Fibroblast of skin of left quadriceps (primary cell): ENCODE measurements around the gene RTP2.

ENCODE experiments used
- DNase-seq, 2 experiments: peaks; one replicate each; pipeline ENCODE4 v3.0.0-alpha.2; 2013; ENCODE audit warnings: low read depth in 2 of 2

RTP2 gene

DNA sequence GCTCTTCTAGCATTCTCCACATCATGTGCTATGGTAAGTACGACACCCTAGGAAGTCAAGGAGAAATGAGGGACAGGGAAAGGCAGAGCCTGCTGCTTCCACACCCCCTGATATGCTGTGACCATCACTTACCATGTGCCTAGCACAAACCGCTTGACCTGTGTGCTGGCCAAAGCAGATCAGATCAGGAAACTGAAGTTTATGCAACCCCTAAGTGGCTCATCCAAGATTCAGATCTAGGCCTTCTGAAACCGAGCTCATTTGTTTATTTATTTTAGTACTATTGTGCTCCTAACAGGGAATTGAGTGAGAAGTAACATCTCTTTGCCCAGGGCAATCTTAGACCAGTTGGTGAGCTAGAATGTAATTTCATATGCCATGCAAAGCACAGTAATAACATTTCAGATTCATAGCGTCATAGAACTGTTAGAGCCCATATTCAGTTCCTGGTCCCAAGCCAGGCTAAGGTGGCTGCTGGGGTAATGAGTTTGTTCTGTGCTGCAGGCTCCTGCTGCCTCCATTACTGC lies at the start of gene RTP2:
RTP2 (minus strand) TSS at position 51 of the 527 bp plus-strand sequence. CDS start 429 bp downstream, outside the sequence.
- no peak for DNase-seq

- no peak for DNase-seq
Measured at GRCh38 chr3:187750513-187751123, 48.3 kb upstream of the RTP2 start.

DNA sequence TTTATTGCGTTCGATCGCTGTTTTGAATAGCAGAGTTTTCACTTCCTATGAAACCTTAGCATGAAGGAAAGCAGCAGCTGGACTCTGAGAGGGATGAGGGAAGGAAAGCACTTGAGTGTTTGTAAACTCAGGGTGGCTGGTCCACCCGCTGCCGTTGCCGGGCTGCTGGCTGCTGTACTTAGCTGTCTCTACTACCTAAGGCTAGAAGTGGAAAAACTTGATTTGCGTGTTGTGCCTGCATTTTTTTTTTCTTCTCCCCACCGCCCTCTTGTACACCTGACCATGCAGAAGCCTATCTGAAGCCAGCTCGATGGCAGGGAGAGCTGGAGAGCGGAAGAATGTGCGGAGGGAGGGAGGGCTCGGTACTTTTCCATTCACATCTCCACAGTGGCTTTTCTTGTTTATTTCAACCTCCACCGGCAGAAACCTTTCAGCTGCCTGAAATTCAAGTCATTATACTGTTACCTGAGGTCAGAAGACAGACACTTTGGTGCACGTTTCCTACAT lies 47.7 kb upstream of the RTP2 start:
- DNase-seq, result no peak

DNA sequence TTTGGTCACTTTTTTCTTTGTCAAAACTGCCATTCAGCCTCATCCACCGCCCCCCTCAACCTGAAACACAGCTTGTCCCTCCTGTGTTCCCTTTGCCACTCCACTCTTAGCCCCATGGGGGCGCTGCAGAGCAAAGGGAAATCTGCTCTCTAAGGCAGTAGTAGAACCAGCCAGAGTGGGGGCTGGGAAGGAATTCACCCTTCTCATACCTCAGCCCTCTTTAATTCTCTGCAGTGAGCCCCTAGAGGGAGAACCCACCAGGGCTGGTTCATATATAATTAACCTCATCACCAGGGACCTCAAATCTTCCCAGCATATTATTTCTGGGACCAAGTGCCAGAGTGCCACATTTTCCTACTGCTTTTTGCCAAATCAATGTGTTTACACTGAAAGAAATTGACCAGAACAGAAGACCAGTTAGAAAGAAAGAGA lies 45.7 kb upstream of the RTP2 start:
- peak; percentile 74 to 77 for DNase-seq

DNA sequence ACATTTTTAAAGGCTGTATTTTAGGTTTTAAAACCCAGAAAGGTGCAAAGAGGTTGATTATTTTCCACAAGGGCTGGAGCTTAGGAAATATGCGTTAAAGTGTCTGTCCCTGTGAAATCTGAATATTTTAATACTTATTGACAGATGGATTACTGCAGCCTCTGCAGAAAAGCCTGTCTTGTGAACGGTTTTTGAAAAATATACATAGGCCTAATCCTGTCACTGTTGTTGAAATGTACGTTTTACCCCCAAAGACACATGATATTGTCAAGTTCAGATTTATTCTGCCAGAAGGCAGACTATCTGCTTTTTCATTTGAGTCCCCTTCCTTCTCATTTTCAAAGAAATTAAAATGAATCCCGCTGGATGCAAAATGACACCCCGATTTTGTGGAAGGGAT lies 45.1 kb upstream of the RTP2 start:
- DNase-seq, result no peak

GRCh38 chr3:187746442-187747281 lies 44.3 kb upstream of the RTP2 start:
- no peak for DNase-seq

DNA sequence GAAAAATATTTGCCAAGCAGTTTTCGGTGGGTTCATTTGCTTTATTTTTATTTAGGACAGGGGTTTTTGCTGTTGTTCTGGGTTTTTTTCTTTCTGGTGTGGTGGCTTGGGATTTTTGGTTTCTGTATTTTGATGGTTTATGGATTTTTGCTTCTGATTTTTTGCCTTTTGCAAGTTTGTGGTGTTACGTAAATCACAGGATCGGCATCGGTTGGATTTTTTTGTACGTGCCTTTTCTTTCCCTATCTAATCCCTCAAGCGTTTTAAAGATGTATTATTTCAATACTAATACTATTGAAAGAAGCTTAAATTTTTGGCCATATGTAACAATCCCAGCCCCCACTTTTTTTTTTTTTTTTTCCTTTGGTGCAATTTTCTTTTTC lies 43.7 kb upstream of the RTP2 start:
- no peak for DNase-seq

DNA sequence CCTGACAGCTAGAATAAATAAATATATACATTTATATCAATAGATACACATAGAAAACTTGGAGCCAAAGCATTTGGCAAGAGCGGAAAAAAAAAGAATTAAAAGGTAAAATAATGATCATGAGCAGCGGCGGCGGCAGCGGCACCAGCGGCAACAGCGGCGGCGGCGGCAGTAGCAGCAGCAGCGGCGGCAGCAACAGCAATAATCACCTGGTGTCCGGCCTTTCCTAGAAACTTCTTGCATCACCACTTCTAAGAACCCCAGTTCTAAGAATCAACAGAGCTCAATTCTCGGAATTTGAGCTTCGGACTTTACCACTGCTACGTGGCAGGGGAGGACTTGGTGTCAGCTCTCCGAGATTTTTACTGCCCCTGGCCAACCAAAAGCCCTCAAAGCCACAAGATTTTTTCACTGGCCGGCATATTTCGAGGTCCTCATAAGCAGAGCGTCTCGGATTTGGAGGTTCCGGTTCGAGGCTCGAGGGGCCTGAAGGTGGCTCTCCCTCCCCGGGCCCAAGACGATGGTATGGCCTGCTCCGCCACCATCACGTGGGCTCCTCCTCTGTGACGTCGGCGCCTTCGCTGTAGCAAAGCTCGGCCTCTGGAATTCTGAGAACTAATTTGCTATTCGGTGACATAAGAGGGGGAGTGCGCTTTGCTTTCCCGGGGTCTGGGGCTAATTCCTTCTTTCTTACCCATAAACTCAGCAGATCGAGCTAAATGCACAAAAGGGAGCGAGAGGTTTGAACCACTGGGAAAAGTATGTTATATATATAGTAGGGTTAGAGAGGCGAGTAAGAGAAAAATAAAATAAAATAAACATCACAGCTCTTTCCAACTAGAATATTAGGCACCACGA lies 43.1 kb upstream of the RTP2 start, which contains the start of gene BCL6:
BCL6 (minus strand) TSS at position 268 of the 858 bp plus-strand sequence. CDS start 11,775 bp downstream, outside the sequence.
- peak; percentile 98 to 99 for DNase-seq

DNA sequence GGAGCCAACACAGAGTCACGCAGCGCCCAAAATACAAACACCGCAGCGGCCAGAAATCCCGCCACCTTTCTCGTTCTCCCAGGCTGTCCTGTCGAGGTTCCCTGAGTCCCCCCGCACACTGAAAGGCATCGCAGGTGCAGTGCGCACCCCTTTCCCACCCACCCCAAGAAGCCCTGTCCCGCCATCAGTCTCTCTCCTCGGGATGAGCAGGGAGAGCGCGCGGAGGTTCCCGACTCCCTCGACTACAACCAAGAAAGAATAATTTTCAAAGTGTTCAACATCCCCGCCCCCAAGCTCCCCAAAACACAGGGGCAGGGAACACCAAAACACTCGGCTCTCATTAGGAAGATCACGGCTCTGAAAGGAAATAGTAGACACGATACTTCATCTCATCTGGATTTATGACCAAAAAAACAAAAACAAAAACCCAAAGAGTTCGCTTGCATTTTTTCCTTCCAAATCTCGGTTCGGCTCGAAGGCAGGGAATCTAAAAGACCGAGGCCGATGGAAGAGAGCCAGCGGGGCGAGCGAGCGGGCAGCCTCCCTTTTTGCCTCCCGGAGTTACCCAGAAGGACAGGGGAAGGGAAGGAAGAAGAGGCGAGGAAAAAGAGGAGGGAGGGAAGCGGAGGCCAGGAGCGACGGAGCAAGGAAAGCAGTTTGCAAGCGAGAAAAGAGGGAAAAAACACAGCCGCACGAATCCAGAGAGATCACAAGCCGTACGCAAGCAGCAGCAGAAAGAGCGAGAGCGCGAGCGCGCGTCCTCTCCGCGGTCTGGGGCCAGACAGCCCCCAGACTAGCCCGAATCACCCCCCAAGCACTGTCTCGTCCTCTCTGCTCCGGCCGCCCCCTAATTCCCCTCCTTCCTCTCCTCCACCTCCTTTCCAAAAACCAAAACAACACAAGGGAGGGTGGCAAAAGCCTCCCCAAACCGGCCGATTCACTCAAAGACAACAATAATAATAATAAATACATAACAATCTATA lies 42.1 kb upstream of the RTP2 start:
- DNase-seq, result no peak

DNA sequence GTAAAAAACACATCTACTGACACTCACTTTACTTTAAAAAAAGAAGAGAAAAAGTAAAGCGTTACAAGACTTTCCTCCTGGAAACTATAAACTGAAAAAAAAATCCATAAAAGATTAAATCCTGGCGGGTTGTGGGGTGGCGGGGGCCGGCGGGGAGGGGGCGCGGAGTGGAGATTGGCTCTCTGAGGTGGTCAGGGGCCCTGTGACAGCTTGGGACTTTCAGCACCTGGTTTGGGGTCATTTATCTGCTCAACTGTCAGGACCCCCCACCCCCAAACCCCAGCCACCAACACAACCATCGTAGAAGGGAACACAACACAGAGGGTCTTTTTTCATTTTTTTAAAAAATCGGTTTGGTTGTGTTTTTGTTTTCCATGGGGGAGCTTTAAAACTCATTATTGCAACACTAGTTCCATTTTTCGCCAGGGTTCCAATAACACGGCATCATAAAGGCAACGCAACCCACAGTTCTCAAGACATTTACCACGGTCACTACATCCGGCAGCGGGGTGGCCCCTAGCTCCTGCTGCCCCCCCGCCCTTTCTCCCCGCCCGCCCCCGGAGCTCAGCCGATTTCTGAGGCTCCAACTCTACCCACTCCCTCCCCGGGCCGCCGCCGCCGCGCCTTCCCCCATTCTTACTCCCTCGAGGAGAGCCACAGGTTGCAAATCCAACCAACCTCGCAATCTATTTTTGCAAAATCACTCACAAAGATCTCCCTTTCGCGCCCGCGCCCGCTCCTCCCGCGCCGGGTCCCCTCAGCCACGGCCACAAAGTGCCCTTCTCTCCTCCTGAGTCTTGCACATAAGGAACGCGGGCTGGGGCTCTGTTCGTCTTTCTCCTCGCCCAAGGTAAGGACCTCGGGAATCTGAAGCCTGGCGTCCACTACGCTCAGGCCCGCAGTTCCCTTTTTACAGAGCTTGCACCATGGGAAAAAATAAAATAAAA lies 41.1 kb upstream of the RTP2 start:
- DNase-seq, result no peak

DNA sequence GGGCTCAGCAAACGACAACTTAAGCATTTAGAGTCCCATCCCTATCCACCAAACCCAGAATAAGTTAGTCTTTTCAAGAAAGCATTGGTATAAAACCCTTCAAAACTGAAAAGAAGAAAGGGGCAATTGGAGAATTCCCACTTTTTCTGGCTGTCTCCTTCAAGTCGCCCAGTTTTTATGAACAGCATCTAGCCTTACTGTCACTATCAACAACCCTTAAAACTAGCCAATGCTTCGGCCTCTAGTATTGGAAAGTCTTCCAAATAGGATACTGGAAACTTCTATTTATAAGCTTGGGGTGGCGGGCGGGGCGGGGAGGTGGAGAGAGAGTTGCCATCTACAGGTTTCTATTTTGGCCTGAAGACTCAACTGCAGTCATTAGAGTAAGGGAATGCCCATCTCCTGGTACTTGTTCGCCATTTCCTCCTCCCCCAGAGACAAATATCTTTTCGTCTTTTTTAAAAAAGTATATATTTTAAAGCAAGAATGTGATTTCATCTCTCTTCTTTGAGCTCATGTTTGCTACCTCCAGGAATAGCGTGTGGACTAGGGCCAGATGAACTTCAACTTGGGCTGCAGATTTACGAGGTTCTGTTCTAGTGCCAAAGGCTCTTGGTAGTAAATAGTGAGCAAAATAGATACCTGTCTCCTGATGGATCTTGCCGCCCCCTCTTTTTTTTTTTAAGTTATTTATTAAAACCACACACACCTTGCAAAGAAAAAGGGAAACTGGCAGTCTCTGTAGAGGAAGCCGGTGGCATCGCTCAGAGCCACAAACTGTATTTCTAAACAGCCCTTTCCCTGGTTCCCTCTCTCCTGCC lies 40.2 kb upstream of the RTP2 start:
- DNase-seq, result no peak

DNA sequence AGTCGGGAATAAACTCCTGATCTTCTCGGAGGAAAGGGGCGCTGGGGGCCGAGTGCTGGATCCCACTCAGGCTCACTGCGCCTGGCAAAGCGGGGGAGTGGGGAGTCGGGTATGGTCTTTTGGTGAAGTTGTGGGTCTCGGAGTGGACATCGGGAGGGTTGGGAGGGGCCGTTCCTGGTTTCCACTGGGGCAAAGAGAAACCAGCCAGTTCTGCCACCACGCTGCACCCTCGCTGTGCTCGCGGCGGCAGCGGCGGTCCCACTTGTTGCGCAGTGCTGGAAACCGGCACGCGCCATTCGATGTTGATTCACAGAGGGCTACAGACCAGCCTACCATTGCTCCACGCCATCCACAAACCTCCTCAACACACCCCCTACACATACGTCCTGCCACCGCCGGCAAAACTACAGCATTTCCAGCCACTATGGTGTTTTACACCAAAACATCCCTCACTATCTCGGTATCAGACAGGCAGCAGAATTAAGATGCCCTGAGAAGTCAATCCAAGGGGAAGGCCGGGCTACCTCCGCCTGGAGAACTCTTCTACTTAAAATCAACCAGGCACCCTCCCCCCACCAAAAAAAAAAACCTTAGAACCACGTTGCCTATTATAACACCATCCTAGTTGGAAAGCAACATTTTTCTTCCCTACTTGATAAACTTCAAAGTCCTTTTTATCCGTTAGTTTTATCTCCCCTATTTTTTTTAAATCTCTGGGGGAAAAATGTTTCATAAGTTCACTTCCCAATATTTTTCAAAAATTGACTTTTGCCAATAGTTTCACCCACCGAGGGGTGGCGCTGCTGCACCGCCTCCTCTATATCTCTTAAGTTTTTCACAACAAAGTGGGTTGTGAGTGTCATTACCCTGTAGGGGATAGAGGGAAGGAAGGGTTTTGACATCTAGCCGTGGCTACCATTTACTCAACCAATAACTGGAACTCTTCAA lies 39.3 kb upstream of the RTP2 start:
- DNase-seq, result peak in 1 of 2 experiments; percentile 61

DNA sequence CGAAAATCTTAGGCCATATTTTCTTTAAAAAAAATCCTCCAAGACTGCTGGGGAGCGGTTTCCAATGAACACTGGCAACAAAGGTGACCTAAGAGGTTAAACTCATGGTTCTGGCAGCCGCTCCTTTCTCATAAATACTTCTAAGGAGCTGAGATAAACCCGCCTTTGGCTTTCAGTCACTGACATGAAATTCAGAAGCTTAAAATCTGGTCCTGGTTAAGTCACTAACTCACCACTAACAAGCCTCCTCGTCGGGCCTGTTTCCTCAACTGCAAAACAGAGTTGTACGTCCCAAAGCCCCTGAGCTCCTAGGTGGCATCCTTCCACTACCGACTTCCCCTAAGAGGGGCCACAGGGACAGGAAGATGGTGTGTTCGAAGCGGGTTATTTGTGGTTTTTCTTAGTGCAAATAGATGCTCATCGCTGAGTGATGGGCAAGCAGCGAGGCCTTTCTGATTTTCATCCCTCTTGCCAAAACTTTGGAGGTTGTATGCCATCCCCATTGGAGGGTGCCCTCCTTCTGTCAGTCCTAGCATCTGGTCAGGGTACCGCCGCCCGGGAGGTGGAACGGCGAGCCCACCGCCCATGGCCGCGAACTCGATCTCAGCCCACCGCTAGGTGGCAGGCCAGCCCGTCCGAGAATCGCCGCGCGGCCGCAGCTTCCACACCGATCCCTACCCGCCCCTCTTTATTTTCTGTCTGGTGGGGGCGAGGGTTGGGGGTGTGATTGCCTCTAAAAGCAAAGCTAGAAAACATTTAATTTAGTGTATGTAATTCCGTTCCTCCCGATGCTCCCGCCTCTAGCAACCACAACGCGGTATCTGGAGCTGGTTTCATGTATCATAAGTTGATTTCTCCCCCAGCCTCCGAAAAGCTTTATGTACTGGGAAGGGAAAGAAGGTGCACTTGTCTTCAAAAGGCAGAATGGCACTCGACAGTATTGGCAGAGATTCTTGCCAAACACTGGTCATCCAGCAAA lies 38.4 kb upstream of the RTP2 start:
- peak; percentile 85 for DNase-seq

- DNase-seq, result peak; percentile 77 to 81
Measured at GRCh38 chr3:187739561-187740332, 37.4 kb upstream of the RTP2 start.

DNA sequence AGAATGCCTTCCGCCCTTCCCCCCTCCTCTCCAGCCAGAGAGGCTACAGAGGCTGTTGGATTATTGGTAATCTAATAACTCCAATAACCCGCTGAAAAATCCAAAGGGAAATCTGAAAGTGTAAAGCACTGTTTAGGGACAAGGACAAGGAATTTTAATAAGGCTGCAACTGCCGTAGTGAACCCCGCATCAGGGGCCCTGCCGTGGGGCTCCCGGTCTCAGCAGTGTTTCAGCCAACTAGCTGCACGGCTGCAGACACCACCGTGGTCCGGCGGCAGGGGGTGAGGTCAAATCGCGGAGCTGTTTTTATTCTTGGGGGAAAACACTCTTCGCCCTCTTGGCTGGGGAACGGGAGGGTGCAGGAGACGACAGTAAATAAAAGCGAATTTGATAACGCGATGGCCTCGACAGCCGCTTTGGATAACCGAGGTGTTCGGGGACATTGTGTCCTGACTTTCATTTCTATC lies 36.8 kb upstream of the RTP2 start:
- no peak for DNase-seq
